GM21526 (cell line): Measurements from ENCODE around the gene TAAR6.
"Not testable (repeated sequence)": the region's sequence is repeated elsewhere in the genome, so short reads cannot be mapped to it uniquely, and the experiment has no call there.

ENCODE experiments used
- ATAC-seq: cut with Tn5 transposase; IDR thresholded peaks from one replicate; pipeline ENCODE4 v1.9.1; 2021; ENCODE audit warnings: moderate library complexity; ENCODE audit not compliant: unreplicated experiment, low FRiP score

Gene TAAR6

DNA sequence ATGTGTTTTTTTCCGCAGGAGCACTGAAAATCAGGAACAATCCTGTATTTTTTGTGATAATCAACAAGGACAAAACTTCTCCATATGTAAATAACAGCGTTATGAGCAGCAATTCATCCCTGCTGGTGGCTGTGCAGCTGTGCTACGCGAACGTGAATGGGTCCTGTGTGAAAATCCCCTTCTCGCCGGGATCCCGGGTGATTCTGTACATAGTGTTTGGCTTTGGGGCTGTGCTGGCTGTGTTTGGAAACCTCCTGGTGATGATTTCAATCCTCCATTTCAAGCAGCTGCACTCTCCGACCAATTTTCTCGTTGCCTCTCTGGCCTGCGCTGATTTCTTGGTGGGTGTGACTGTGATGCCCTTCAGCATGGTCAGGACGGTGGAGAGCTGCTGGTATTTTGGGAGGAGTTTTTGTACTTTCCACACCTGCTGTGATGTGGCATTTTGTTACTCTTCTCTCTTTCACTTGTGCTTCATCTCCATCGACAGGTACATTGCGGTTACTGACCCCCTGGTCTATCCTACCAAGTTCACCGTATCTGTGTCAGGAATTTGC is at the start of gene TAAR6:
TSS of gene TAAR6 (plus strand) at position 102 of the 557 bp plus-strand sequence. CDS start at position 102, 0 bp downstream.
- no peak for ATAC-seq

DNA sequence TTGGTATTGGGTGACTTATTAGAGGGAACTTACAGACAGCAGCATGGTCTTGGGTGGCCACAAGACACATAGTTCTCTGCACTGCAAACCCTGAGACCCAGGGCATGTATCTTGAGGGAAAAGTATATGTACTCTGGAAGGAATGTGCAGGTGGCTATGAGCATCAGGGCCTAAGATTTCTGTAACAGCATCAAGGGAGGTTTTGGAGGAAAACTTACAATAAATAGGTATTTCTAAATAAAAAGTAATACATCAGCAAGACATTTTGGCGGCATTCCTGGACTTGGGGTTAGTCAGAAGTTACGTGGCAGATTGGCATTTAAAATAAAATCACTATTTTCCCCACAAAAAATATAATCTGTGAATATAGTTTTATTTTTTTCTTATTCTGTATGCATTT is 49.2 kb upstream of the TAAR6 start:
- ATAC-seq, result no peak

- no peak for ATAC-seq
Observed at GRCh38 chr6:132524646-132525045, 45.5 kb upstream of the TAAR6 start.

GRCh38 chr6:132525866-132526265 is 44.3 kb upstream of the TAAR6 start:
- no peak for ATAC-seq

DNA sequence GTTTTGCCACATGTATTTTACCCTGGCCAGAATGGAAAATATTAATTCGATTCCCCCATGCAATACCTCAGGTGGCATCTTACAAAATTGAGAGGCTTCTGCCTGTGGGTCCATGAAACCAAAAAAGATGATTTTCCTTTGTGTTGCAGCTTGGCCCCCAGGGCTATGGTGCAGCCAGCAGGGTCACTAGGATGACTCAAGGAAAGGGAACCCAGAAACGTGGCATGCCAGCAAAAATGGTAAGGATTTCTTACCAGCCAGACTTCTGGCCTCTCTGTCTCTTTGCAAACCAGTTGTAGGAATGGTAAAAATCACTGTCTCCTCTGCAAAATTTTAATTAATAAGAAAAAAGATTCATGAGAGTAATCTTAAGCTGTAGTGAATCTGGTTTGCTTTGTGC is 43.7 kb upstream of the TAAR6 start:
- ATAC-seq, result no peak

DNA sequence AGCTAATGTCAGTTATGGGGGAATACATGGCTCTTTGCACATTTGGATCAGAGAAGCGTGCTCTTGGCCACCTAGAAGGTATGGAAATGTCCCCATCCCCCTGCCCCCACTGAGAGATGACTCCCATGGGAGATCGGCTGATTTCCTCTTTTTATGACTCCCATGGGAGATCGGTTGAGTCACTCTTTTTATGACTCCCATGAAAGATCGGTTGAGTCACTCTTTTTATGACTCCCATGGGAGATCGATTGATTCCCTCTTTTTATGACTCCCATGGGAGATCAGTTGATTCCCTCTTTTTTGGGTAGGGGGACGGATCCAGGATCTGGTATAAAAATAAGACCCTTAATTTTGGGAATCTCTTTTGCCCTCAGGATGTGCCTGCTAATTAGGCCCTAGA is 42.3 kb upstream of the TAAR6 start:
- no peak for ATAC-seq

- peak; percentile 88 for ATAC-seq
Observed at GRCh38 chr6:132530293-132530974, 39.7 kb upstream of the TAAR6 start.

DNA sequence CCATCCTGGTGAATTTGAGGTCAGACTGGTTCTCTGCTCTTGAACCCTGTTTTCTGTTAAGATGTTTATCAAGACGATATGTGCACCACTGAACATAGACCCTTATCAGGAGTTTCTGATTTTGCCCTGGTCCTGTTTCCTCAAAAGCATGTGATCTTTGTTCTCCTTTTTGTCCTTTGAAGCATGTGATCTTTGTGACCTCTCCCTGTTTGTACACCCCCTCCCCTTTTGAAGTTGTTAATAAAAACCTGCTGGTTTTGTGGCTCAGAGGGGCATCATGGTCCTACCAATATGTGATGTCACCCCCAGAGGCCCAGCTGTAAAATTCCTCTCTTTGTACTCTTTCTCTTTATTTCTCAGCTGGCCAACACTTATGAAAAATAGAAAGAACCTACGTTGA is 35.6 kb upstream of the TAAR6 start:
- not testable (repeated sequence) for ATAC-seq

- ATAC-seq, result no peak
Observed at GRCh38 chr6:132537145-132537544, 33.0 kb upstream of the TAAR6 start.

DNA sequence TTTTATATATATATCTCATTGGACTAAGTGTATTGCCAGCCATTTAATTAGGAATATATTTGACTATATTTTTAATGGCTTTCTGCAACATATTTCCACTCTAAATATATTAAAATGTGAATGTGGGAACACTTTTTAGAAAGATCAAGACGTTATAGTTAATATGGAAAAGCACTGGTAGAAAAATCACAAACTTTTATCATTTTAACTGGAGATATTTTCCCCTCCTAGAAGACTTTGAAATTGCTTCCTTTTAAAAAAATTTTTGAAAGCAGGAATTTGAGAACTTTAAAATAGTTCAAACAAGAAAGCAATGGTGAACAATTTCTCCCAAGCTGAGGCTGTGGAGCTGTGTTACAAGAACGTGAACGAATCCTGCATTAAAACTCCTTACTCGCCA is 32.1 kb upstream of the TAAR6 start, which contains the start of gene TAAR9:
TSS of gene TAAR9 (plus strand) at position 301 of the 400 bp plus-strand sequence. CDS start at position 314, 13 bp downstream.
- ATAC-seq, result no peak

DNA sequence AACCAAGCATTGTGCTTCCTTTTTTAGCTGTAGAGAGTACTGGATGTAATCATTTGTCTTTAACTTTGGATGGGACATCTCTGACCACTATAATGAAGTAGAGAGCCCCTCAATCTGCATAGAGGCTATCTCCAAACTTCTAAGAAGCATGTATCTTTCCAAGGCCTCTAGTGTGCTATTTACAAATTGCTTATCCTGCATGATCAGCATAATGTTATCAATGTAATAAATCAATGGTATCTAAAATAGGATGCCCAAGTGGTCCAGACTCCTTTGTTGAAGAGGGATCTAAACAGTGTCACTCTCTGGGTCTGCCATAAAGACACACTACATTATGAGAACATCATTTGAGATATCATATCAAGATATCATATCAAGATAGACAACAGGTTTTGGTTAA is 25.3 kb upstream of the TAAR6 start:
- ATAC-seq, result no peak

DNA sequence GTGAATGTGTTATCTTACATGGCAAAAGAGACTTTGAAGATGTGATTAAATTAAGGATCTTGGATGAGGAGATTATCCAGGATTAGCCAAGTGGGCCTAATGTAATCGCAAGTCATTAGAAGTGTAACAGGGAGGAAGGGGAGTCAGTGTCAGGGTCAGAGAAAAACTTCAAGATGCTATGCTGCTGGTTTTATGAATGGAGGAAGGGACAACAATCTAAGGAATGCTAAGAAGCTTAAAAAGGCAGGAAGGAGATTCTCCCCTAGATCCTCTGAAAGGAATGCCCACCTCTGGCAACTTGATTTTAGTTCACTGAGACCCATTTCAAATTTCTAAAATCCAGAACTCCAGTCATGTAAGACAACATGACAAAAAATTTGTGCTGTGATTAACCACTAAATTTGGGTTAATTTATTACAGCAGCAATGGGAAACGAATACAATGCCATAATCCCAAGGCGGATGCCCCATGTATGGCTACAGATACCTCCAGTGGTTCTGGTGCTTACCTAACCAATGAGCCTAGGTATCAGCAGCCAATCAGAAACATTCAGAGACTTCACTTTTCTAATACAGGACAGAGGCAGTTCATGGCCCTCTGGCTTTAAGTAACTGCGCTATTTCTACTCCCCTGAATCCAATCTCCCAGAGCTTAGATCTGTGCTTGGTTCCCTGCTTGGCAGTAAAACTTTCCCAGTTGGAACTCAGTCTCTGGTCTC is 21.2 kb upstream of the TAAR6 start:
- ATAC-seq, result no peak

GRCh38 chr6:132551214-132551613 is 18.9 kb upstream of the TAAR6 start:
- ATAC-seq, result no peak

DNA sequence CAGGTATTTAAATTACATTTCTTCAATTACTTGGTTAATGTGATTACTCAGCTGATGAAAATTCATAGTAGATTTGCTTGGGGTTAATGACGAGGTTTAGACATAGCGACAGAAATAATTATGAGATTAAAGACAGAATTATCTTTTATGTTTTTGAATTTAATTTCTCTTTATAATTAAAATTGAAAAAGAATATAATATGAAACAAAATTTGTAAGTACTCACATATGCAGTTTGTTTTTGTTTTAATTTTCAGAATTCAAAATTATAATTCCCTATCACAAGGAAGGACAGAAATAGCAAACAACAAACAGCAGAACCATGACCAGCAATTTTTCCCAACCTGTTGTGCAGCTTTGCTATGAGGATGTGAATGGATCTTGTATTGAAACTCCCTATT is 17.8 kb upstream of the TAAR6 start, which contains the start of gene TAAR8:
TSS of gene TAAR8 (plus strand) at position 301 of the 400 bp plus-strand sequence. CDS start at position 322, 21 bp downstream.
- no peak for ATAC-seq

DNA sequence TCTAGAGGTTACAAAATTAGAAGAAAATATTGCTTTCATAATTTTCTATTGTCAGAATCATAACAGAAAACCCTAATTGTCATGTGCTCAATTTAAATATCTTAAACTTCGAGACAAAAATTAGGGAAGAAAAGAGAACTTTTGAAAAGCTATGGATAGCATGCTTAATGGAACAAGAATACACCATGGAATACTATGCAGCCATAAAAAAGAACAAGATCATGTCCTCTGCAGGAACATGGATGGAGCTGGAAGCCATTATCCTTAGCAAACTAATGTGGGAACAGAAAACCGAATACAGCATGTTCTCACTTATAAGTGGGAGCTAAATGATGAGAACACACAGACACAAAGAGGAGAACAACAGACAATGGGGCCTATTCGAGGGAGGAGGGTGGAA is 10.0 kb upstream of the TAAR6 start:
- ATAC-seq, result not testable (repeated sequence)

DNA sequence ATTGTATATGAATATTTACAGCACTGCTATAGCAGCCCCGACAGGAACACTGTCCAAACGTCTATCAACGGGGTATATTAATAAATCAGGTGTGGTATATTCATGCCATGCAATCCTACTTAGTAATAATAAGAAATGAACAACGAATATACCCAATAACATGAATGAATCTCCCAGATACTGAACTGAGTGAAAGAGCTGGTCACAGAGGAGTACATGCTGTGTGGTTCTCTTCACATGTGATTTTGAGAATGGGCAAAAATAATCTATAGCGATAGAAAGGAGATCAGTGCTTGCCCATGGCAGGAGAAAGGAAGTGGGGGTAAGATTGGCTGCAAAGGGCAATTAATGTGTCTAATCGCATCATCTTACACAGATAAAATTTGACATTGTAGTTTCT is 3.7 kb upstream of the TAAR6 start:
- ATAC-seq, result no peak

DNA sequence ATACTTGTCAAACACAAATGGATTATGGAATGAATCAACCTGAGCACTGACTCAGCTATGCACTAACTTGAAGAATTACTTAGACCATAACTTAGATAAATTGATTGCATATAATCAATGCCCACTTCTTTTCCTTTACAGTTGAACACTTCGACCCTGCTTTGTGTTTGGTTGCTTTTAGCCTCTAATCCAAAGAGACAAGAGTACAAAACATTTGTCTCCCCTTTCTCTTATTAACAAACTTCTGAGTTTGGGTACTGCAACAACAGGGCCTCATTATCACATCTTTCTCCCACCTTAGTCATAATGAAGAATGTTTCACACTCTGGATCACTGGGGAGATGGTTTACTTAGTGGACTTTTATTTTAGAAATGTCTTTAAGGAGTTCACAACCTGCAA is 2.6 kb upstream of the TAAR6 start:
- ATAC-seq, result no peak

DNA sequence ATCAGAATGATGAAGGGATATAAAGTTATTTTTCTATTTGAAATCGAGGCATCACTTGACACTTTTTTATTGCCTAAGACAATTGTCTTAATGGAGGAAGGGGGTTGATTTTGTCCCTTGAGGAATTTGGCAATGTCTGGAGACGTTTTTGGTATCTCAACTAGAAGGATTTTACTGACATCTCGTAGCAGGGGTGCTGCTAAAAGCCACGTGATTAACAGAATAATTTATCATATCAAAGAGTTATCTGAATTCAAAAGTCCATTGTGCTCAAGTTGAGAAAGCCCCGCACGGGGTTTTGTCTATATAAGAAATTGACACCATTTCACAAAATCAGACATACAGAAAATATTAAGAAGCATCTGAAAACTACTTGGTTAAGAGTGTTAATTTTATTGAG is 1.5 kb upstream of the TAAR6 start:
- ATAC-seq, result no peak

DNA sequence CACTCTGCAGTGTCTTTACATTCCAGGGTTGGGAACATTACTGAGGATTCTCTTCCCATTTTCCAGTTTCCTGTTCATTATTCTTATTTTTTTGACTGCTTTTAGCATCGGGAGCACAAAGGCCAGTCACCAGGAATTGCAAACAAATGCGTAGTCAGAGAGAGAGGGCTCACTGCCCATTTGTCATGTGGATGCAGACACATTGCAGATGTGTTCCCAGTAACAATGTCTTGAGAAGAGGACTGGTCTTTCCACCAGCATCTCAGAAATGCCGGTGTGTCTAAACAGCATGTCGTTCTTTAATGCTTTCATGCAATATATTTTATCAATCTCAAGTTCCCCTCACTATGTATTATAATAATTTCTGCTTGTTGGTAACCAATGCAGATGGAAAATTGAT is 952 bp upstream of the TAAR6 start:
- no peak for ATAC-seq

DNA sequence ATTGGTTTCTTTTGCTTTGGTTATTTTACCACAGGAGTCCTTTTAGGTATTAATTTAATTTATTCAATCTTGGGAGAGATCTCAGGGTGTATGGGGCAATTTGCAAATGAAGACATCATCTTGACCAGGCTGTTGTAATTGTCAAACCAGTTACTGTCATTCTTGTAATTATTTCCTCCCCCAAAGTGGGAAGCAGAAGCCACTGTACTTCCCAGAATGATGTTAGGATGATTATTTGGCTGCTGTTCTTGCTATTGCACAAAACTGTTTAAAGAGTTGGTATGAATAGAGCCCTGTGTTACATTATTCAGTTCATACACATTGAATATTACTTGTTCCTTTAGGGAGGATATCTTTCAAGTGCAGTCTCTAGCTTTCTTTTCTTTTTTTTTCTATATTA is 1.7 kb downstream of the TAAR6 start:
- ATAC-seq, result no peak

GRCh38 chr6:132584698-132585097 is 14.6 kb downstream of the TAAR6 start:
- no peak for ATAC-seq

GRCh38 chr6:132587424-132587823 is 17.3 kb downstream of the TAAR6 start:
- no peak for ATAC-seq
